ENCODE results near the gene CFAP100.

Gene CFAP100

GRCh38 chr3:126484662-126485061 lies 90.0 kb downstream of the CFAP100 start:
- no peak for DNase-seq

- DNase-seq: no peak
These were observed 90.6 kb downstream of the CFAP100 start for GRCh38 chr3:126485176-126485897.

GRCh38 chr3:126485956-126486355 lies 91.2 kb downstream of the CFAP100 start:
- no peak for DNase-seq
